HL-60 (cell line): ENCODE results near the gene RAB31.

ENCODE experiments used
- GABPA ChIP-seq: IDR thresholded peaks from 2 replicates; pipeline ENCODE4 v1.6.1; 2012; ENCODE audit warnings: low read depth
- POLR2AphosphoS5 ChIP-seq: IDR thresholded peaks from 2 replicates; pipeline ENCODE4 v1.6.1; 2012; ENCODE audit warnings: low read depth
- SPI1 ChIP-seq: IDR thresholded peaks from 2 replicates; pipeline ENCODE4 v1.6.1; 2012; ENCODE audit warnings: low read depth, mild to moderate bottlenecking, borderline replicate concordance
- TF ChIP-seq, protein P1 (sequence below): IDR thresholded peaks from one replicate; pipeline ENCODE4 v1.5.1; 2011; ENCODE audit warnings: low read length, control low read depth, inconsistent platforms; ENCODE audit not compliant: insufficient read depth
- TF ChIP-seq, protein P2 (sequence below): IDR thresholded peaks from 2 replicates; pipeline ENCODE4 v1.6.1; 2012; ENCODE audit warnings: low read depth; ENCODE audit not compliant: insufficient replicate concordance

DNA sequence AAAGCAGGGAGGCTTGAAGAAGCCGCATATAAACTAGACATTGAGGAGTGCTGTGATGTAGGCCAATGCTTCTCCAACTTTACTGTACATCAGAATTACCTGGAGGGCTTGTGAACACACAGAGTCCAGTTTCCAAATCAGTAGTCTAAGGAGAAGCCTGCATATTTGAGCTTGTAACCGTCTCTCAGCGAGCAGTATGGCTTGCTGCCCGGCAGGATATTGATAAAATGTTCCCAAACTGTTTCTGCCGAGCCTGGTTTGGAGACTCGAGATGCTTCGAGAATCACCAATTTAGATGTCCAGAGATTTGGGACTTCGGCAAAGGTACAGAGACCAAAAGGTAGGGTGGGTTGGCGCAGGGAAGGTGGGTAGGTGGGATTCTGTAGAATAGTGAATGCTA lies 11.0 kb upstream of the RAB31 start:
- TF ChIP-seq, protein P1, sequence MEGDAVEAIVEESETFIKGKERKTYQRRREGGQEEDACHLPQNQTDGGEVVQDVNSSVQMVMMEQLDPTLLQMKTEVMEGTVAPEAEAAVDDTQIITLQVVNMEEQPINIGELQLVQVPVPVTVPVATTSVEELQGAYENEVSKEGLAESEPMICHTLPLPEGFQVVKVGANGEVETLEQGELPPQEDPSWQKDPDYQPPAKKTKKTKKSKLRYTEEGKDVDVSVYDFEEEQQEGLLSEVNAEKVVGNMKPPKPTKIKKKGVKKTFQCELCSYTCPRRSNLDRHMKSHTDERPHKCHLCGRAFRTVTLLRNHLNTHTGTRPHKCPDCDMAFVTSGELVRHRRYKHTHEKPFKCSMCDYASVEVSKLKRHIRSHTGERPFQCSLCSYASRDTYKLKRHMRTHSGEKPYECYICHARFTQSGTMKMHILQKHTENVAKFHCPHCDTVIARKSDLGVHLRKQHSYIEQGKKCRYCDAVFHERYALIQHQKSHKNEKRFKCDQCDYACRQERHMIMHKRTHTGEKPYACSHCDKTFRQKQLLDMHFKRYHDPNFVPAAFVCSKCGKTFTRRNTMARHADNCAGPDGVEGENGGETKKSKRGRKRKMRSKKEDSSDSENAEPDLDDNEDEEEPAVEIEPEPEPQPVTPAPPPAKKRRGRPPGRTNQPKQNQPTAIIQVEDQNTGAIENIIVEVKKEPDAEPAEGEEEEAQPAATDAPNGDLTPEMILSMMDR: no peak
- TF ChIP-seq, protein P2, sequence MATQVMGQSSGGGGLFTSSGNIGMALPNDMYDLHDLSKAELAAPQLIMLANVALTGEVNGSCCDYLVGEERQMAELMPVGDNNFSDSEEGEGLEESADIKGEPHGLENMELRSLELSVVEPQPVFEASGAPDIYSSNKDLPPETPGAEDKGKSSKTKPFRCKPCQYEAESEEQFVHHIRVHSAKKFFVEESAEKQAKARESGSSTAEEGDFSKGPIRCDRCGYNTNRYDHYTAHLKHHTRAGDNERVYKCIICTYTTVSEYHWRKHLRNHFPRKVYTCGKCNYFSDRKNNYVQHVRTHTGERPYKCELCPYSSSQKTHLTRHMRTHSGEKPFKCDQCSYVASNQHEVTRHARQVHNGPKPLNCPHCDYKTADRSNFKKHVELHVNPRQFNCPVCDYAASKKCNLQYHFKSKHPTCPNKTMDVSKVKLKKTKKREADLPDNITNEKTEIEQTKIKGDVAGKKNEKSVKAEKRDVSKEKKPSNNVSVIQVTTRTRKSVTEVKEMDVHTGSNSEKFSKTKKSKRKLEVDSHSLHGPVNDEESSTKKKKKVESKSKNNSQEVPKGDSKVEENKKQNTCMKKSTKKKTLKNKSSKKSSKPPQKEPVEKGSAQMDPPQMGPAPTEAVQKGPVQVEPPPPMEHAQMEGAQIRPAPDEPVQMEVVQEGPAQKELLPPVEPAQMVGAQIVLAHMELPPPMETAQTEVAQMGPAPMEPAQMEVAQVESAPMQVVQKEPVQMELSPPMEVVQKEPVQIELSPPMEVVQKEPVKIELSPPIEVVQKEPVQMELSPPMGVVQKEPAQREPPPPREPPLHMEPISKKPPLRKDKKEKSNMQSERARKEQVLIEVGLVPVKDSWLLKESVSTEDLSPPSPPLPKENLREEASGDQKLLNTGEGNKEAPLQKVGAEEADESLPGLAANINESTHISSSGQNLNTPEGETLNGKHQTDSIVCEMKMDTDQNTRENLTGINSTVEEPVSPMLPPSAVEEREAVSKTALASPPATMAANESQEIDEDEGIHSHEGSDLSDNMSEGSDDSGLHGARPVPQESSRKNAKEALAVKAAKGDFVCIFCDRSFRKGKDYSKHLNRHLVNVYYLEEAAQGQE: no peak
- TF ChIP-seq POLR2AphosphoS5 (no peak), GABPA (no peak), SPI1 (no peak)
